GM13977 (cell line): ENCODE results near the gene OR5K1.

Experiments
- DNase-seq: peaks from one replicate; pipeline ENCODE4 v3.0.0; 2012; ENCODE audit warnings: low spot score
- in situ Hi-C: fragments of 300-500 bp; cut with MboI; formaldehyde crosslinking; loops from one replicate; pipeline ENCODE4 v1.12.0; 2022; ENCODE audit warnings: low sequenced_read_pairs, low pct_unique_long_range_greater_than_20kb, mixed read lengths, inconsistent platforms; ENCODE audit not compliant: unreplicated experiment
- TF ChIP-seq, protein P1 (sequence below): IDR thresholded peaks from 2 replicates; pipeline ENCODE4 v1.5.1; 2012; ENCODE audit warnings: mild to moderate bottlenecking, control low read depth; ENCODE audit not compliant: insufficient read depth; ENCODE audit errors: extremely low read depth, missing control alignments

OR5K1 gene

DNA sequence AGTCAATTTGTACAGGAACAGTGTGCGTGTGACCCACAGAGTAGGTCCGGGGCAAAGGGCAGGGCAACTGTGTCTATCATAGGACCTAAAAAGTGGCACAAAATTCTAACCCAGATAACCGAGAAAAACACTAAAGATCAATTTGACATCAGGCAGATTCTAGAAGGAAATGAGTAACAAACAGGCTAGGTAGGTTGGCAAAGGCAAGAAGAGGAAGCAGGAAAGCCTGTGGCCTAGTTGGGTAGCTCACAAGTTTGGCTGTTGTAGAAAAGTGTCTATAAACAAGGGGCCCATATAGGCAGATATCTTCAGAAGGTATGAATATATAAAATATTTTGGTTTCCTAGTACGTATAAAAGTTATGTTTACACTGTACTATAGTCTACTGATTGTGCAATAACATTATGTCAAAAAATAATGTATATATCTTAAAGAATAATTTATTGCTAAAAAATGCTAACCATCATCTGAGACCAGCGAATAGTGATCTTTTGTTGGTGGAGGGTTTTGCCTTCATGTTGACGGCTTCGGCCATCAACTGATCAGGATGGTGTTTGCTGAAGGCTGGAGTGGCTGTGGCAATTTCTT is 13.3 kb upstream of the OR5K1 start:
- in situ Hi-C loops, result no loop called here
- TF ChIP-seq, protein P1, sequence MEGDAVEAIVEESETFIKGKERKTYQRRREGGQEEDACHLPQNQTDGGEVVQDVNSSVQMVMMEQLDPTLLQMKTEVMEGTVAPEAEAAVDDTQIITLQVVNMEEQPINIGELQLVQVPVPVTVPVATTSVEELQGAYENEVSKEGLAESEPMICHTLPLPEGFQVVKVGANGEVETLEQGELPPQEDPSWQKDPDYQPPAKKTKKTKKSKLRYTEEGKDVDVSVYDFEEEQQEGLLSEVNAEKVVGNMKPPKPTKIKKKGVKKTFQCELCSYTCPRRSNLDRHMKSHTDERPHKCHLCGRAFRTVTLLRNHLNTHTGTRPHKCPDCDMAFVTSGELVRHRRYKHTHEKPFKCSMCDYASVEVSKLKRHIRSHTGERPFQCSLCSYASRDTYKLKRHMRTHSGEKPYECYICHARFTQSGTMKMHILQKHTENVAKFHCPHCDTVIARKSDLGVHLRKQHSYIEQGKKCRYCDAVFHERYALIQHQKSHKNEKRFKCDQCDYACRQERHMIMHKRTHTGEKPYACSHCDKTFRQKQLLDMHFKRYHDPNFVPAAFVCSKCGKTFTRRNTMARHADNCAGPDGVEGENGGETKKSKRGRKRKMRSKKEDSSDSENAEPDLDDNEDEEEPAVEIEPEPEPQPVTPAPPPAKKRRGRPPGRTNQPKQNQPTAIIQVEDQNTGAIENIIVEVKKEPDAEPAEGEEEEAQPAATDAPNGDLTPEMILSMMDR, result no peak
- no peak for DNase-seq

DNA sequence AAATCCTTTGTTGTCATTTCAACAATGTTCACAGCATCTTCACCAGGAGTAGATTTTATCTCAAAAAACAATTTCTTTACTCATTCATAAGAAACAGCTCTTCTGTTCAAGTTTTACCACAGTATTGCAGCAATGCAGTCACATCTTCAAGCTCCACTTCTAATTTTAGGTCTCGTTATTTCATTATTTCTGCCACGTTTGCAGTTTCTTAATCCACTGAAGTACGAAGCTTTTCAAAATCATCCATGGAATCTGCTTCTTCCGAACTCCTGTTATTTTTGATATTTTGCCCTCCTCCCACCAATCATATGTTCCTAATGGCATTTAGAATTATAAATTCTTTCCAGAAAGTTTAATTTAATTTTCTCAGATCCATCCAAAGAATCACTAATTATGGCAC is 12.6 kb upstream of the OR5K1 start:
- DNase-seq, result no peak
- in situ Hi-C loops, result no loop called here
- TF ChIP-seq, protein P1, result no peak

DNA sequence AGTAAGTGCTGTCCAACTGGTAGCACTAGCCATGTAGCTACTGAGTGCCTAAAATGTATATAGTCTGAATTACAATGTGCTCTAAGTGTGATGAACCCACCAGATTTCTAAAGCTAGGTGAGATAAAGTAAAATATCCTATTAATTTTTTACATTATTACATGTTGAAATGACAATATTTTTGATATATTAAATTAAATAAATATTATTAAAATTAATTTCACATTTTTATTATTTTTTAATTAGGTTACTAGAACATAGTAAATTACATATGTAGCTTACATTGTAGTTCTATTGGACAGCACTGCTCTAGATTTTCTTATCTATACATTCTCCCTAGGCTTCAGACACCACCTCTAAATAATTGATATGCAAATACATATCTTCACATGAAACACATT is 9.2 kb upstream of the OR5K1 start:
- TF ChIP-seq, protein P1, result no peak
- no peak for DNase-seq
- in situ Hi-C loops, result no loop called here

DNA sequence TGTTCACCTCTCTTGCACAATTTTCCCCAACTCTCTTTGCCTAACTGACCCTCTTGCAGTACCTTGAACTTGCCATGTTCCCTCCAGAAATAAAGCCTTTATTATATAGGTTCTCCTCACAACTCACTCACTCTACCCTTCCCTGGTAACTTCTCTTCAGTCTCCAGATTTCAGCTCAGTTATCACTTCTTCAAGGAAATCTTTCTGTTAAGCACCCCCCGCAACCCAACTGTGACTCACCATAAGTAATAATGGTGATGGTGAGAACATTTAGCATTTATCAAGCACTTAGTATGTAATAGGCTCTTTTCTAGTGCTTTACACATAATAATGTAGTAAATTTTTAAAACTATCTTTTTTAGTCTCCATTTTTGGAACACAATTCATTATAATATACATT is 8.1 kb upstream of the OR5K1 start:
- TF ChIP-seq, protein P1, result no peak
- in situ Hi-C loops, result no loop called here
- DNase-seq, result no peak

DNA sequence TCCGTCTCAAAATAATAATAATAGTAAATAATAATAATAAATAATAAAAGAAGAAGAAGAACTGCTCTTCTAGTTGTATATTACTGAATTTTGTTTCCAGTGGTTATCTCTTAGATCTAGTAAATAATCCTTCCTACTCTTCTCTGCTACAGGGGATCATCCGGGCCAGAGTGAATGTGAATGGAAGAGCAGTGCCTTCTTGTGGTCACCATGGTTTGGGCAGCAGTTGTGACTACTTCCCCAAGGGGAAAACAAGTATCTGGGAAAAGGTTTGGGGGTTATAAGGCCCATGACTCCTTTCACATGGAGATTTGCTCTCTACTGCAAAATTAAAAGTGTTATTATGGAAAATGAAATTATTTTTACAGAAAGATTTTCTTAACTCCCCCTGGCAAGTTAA is 5.5 kb upstream of the OR5K1 start:
- TF ChIP-seq, protein P1, result no peak
- no peak for DNase-seq
- in situ Hi-C loops, result no loop called here

DNA sequence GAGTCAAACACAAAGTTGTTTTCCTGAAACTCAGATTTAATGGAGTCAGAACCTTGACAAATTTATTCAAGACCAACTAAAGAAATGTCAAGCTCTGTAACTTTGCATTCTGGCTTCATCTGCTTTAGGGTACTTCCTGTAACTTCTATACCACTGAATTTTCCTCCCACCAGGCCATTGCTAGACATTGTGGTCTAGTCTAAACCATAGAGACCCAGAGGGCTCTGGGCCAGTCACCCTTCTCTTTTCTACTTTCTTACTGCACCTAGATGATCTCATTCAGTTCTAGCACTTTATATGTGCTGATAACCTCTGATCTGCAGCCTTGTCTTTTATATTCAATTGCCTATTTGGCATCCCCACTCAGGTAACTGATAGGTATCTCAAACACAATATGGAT is 2.8 kb upstream of the OR5K1 start:
- TF ChIP-seq, protein P1, result no peak
- no peak for DNase-seq
- in situ Hi-C loops, result no loop called here
